UCSD-AML1 (cell line): ENCODE results near the gene DRAM1.

ENCODE experiments used
- DNase-seq: peaks from one replicate; lab custom pipeline; 2025; ENCODE audit not compliant: unreplicated experiment; lab: John Stamatoyannopoulos, UW

DRAM1 gene

DNA sequence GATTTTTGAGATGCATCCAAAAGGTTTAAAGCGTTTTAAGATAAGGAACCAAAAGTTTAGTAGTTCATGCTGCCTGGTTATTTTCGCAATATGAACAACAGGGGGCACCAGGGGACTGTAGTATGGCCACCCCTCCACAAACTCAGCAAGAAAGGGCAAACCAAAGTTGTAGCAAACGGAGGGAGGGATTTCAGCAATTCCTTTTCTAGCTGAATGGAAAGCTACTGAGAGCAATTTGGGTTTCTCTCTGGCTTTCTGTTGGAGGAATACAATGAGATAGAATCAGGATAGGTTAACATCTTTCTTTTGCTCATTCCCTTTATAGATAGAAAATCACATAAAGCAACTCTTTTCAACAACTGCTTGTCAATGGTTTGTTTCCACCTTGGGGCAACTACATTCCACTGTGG, 62.5 kb downstream of the DRAM1 start:
- peak; percentile 31 for DNase-seq

DNA sequence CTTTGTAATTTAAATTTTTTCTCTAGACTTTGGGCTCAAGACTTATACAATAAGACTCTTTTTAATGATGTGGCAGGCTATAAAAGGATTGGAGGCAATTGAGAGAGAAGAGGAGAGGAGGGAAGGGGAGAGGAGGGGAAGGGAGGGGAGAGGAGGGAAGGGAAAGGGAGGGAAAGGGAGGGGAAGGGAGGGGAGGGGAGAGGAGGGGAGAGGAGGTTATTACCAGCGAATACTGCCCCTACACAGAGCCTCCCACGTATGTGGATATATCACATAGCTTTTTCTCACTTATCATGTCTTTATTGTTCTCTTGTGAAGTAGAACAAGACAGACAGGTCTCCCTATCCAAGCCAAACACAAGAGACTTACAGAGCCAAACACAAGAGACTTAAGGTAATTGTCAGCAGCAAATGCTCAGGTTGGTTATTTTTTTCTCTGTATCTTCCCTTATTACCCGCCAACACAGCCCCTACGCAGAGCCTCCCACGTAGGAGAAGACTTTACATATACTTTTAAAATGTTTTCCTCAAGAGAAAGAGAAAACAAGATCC, 63.1 kb downstream of the DRAM1 start:
- no peak for DNase-seq

DNA sequence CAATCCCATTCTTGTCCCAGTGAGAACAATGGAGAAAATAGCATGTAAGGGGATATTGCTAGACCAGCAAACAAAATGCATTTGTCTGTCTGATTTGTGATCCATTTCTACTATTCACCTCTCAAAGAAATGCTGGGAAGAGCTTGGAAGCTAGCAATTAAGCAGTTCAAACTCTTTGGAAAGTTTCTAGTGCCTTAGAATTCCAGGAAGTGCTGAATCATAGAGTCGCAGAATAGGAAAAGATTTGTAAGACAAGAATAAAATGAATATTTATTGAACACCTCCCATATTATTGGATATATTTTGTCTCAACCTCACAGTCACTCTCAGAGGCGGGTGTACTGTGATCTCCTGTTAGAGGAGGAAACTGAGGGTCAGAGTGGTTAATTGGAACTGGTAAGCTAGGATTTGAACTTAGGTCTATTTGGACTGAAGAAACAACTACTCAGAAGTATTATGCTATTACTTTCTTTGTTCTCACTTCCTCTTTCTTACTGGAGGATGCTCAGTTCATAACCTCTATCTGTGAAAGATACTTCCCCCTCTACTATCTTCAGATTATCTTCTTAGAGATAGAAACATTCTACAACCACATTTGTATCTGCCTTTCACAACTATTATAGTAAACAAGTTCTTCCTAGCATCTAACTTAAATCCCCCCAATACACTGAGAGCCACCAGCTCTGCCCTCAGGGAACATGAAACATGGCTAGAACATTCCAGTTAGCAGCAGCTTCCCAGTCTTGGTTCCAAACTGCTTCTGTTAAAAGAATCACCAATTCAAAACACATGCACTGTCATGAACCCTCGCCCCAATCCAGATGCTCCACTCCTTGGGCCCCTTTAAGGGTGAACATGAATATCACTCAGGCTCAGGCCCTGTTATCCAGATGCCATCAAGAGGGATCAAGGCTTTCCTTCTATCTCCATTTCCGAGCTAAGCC, 64.2 kb downstream of the DRAM1 start:
- DNase-seq, result no peak

DNA sequence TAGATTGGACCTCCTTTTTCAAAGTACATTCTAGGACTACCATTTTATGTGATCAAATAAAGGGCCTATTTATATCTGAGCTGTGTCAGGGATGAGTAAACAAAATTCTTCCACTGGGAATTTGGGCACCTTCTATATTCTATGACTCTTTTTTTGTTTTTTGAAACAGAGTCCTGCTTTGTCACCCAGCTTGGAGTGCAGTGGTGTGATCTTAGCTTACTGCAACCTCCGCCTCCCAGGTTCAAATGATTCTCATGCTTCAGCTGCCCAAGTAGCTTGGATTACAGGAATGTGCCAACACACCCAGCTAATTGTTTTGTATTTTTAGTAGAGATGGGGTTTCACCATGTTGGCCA, 64.8 kb downstream of the DRAM1 start:
- no peak for DNase-seq

DNA sequence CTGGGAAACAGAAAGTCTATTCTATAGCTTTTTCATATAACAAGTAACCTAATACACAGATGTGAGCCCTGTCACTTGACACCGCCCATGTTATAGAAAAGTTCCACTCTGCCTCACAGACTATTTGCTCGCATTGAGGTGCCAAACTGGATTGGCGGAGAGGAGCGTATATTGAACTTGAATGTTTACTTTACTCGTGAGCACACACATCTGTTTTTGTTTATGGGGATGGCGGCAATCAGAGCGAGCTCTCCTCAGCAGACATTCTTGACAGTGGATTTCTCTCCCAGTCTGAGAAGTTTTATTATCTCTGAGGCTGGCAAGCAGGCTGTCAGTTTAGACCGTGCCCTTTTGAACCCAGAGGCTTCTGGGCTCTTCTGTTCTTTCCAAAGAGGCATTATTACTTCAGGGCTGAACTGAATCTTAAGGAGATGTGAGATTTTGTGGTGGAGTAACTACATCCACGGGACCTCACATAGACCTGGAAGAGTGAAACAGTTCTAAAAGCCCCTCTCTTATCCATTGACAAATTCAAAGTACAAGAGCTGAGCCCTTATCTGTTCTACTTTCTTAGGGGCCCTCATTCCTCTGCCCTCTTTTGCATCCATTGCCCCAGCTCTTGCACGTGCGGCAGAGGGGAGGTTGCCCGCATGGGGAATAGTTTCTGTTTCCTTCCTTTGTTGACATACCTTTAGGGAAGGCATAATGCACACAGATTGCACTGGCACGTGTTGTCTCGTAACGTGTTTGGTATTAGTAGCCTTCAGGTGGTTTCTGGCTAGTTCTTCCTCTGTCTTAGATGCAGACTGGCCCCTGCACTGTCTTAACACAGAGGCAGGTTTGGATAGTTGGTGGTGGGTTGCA, 68.2 kb downstream of the DRAM1 start:
- no peak for DNase-seq

DNA sequence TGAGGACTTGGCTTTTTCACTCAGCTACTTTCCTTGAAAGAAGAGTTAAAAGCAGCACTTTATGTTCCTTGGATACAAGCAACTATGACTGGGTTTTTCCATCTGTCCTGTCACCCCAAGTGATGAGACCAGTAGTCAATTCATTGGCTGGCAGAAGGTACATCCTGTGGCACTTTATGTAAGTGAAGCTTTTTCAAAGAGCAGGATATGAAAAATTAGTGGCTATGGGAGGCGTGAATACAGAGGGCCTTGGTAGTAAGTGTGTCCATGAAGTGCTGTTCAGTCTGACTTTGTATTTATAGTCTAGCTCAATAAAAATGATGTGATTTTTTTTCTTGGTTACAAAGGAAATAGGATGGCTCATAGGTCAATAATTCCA, 68.8 kb downstream of the DRAM1 start:
- DNase-seq, result no peak

DNA sequence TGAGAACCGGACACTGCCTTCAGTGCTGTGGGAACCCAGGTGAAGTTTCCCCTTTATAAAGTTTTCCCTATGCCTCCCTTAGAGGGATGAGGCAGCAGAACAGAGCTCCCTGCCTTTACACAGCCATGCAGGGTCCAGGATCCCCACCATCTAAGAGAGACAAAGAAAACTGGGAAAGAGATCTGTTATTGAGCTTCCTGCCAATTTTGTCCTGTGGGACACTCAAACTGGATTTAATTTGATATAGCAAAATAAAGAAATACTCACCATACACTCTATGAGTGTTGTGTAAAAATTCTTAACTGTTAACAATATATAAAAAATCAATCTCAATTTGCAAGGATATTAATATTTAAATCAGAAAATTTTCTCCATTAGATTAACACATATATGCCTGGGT, 69.9 kb downstream of the DRAM1 start:
- no peak for DNase-seq

DNA sequence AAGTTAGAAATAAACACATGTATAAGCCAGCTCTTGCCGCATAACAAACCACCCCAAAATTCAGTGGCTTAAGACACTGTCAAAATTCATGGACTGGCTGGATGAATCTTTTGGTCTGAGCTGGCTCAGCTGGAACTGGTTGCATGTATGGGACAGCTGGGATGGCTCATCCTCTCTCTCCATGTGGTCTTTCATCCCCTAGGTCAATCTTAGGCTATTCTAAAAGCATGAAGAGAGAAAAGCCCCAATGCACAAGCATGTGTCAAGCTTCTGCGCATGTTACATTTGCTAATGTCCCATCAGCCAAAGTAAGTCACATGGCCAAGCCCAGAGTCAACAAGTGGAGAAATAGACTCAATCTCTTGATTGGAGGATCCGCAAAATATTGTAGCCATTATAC, 71.0 kb downstream of the DRAM1 start:
- no peak for DNase-seq

DNA sequence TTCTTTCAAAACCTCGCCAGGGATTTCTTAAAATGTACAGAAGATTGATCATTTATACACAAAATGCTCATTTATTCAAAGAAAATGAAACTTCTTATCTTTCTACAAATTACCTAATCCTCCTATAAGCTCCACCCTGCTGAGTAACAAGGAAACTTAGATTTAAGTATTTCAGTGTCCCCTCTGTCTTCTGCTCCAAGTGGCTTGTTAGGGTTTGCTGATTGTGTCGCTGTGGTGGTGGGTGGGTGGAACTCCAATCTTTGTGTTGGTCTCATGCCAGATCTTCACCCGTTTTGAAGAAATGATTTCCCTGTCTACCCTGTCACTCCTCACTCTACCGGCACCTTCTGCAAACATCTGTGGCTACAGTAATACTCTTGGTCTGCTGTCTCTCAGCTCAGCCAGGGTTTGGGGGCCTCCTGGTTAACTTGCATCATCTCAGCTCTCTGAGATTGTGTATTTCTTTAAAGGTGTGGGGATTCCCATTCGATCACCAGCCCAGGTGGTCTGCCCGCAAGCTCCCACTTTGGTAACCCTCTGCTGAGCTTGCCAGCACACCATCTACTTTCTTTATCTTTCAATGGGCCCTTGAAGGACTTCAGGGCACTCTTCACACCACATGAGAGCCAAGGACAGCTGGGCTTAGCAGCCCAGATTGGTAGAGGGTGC, 73.8 kb downstream of the DRAM1 start:
- DNase-seq, result no peak

DNA sequence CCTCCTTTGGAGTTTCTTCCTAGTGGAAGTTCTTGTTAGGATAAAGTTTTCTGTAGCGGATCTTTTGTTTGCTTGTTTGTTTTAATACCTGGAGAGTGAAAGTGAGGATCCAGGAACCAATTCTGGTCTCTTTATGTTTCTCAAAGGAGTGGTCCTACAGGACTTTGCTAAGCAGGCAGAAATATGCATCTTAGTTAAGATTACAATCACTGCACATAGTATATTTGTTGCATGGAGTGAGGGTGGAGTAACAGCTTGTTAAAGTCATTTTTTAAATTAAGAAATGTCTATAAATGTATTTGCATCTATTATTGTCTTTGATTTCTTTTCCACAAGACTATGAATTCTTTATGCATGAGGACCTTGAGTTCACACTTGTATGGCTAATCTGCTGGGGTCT, 76.7 kb downstream of the DRAM1 start:
- DNase-seq, result no peak

DNA sequence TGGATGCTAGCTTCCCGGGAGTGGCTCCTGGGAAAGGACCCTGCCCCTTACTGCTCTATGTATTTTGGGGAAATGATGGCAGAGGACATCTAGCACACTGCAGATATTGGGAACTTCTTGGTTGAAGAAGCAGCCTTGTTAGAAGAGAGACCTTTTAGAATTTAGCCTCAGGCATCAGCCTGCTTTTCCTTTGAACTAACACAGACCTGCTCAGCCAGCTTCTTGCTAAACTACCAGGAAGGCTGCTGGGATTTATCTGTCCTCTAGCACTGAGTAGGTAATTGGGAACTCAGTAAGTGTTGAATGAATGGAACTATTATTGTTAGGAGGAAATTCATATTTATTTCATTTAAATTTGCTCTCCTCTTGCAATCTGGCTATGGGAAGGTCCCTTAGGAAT, 77.3 kb downstream of the DRAM1 start:
- DNase-seq, result no peak

DNA sequence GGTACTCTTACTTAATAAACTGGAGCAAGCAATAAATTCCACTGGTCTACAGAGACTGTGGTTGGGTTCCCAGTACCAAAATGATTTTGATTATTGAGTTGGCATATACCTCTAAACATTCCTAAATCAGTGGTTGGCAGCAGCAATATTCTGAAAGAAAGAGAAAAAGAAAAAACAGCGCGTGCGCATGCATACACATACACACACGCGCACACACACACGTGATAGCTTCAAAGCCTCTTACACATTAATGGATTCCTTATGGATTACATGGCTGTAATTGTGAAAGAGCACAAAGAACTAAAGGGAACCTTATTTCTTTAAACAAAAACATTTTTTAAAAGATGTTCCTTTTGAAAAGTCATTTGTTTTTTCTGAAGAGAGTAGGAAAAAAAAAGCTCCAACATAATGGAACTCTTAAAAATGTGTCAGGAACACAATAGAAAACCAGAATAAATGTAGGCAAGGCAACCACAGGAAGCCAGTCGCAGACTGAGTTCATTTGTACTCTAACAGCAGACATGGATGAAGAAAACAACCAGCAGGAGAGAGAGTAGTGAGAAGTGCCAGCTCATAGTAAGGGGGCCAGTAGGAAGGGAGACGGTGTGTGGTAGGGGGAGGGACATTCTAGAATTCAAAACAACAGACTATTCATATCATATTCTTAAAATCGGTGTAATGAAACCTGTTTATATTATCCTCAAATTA, 80.0 kb downstream of the DRAM1 start:
- DNase-seq, result no peak

DNA sequence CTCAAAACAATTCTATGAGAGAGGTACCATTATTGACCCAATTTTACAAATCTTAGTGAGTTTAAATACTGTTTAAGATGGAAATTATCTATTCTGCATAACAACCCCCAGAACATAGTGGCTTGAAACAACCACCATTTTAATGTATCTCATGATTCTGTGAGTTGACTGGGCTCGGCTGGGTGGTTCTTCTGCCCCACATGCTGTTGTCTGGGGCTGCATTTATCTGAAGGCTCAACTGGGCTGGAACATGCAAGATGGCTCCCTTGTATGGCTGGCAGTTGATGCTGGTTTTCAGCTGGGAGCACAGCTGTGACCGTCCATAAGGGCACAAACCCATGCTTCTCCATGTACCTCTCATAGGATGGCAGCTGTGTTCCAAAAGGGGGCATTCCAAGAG, 82.2 kb downstream of the DRAM1 start:
- DNase-seq, result no peak

DNA sequence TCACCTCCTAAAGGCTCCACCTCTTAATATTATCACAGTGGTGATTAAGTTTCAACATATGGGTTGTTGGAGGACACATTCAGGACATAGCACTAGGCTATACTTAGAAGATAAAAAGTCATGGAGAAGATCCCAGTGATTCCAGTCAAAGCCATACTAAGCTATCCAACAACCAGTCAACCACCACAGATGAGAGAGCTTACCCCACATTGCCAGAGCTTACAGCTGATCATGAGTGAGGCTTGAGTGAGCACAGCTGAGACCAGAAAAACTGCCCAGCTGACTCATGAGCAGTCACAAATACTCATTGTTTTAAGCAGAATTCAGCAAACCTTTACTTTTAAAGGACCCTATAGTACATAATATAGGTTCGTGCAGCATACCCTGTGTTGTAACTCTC, 85.1 kb downstream of the DRAM1 start:
- no peak for DNase-seq

DNA sequence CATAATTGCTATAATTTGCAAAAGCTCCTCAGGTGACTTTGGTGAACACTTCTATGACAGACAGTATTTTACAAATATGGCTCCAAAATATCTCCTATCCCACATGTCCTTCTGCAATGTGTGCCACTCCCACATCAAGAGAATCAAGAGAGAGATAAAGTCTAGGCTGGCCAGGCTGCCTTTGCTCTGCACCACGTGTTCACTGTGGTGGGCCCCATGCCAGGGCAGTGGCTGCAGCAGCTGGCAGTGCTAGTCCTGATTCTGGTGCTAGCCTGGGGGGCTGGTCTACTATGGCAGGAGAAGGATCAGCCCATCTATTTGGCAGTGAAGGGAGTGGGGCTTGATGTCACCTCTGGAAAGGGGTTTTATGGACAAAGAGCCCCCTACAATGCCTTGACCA, 86.3 kb downstream of the DRAM1 start:
- DNase-seq, result no peak

DNA sequence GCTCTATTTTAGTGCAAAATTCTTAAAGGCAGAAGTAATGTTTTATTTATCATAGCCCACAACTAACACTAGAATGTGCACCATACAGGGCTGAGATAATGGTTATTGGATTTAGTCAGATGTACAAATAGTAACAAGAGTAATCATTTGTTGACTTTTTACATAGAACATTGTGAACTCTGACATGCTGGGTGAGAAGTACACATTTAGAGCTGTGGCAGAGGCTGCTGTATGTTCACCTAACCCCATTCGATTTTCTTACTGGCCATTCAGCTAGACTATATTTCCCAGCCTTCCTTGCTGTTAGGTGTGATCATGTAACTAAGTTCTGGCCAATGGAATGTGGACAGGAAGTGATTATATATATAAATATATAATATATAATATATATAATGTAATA, 89.1 kb downstream of the DRAM1 start:
- DNase-seq, result no peak

DNA sequence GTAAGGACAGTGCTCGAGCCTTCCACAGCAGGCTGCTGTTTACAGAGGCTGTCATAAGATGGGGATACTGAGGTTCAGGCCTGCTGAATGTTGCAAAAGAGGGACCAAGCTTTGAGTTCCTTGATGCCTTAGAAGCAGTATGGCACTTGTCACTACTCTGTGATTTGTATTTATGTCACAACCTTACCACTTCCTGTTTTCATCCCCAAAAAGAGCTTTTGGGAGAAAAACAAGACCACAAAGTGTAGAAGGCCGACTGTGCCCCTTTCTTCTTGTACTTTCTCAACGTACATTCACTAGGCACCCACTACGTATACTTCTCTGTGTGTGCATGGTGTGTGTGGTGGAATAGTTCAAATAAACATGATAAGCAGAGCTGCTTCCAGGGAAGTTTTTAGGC, 90.1 kb downstream of the DRAM1 start:
- no peak for DNase-seq

DNA sequence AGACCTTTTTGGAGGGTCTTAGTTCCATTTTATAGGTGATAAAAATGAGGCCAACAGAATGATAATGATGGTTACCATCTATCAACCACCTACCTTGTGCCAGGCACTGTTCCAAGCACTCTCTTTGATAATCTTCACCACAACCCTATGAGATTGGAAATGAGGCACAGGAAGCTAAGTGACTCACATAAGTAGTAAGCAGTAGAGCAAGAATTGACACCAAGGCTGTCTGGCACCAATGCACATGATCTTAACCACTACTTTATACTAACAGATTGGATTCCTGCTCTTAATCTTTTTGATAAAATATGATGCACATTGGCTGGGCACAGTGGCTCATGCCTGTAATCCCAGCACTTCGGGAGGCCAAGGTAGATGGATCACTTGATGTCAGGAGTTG, 91.4 kb downstream of the DRAM1 start:
- DNase-seq, result no peak
